Lower leg skin (tissue), 3 donors: ENCODE data around the gene ENPEP.

ENCODE experiments used
- POLR2A ChIP-seq, 2 donors: fragments of 450-650 bp; IDR thresholded peaks; one replicate each; pipeline ENCODE4 v1.6.1; 2016 to 2017; ENCODE audit warnings: antibody characterized with exemption in 2 of 2, mild to moderate bottlenecking in 1 of 2, moderate library complexity in 1 of 2
- TF ChIP-seq, protein P1 (sequence below), 3 donors: fragments of 450-650 bp; IDR thresholded peaks; one replicate each; pipeline ENCODE4 v1.5.1; 2016; ENCODE audit warnings: antibody characterized with exemption in 3 of 3, mild to moderate bottlenecking in 3 of 3, moderate library complexity in 2 of 3

DNA sequence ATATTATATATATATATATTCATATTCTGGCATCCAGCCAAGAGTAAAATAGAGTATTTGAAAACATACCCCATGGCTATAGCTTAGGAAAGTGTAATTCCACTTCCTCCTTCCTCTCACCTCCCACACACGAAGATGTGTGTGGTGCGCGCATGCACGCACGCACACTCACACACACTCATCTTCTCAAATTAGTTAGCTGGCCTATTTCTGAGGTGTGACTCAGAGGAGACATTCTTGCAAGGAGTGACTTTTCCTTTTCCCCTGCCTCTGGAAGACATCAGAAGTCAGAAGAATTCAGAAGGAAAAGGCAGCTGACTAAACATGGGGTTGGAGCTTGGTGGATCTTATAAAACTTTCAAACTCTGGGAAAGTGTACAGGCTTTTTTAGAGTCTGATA is 8.8 kb downstream of the ENPEP start:
- TF ChIP-seq, protein P1, sequence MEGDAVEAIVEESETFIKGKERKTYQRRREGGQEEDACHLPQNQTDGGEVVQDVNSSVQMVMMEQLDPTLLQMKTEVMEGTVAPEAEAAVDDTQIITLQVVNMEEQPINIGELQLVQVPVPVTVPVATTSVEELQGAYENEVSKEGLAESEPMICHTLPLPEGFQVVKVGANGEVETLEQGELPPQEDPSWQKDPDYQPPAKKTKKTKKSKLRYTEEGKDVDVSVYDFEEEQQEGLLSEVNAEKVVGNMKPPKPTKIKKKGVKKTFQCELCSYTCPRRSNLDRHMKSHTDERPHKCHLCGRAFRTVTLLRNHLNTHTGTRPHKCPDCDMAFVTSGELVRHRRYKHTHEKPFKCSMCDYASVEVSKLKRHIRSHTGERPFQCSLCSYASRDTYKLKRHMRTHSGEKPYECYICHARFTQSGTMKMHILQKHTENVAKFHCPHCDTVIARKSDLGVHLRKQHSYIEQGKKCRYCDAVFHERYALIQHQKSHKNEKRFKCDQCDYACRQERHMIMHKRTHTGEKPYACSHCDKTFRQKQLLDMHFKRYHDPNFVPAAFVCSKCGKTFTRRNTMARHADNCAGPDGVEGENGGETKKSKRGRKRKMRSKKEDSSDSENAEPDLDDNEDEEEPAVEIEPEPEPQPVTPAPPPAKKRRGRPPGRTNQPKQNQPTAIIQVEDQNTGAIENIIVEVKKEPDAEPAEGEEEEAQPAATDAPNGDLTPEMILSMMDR (IDR thresholded peaks at IDR 0.05), result no peak
- TF ChIP-seq POLR2A (IDR thresholded peaks at IDR 0.05), result no peak
